Measurements from ENCODE around the gene ZBTB3. TPM values are rescaled to one million over a fixed set of nuclear protein-coding genes. Genes with fewer than 3 reads are reported as not detected.
"Not testable (repeated sequence)": the region's sequence is repeated elsewhere in the genome, so short reads cannot be mapped to it uniquely, and the experiment has no call there.

ZBTB3 gene
- total RNA-seq, 1 donor from 2014 or later = 6.1 TPM

- peaks cover 0 to 2% of the 10 kb centered on the region in 2 donors for H3K36me3 ChIP-seq
- no peaks in the 10 kb centered on the region for H3K9me3 ChIP-seq
- DNase-seq (ENCODE audit: extremely low spot score in 2 of 2) = peak in 1 of 2 donors; percentile 90
- peak overlapping the region; percentile 85 for H3K27ac ChIP-seq
- peak overlapping the region; percentile 55 to 62 for H3K4me3 ChIP-seq
- H3K4me1 ChIP-seq = peaks cover 45% of the 10 kb centered on the region
- peak; percentile 76 to 87 for TF ChIP-seq POLR2AphosphoS5 (IDR thresholded peaks at IDR 0.05; ENCODE audit: insufficient read depth in 1 of 2, low read depth in 1 of 2)
- TF ChIP-seq CTCF (IDR thresholded peaks at IDR 0.05) = no peak
- peak in 1 of 2 donors; percentile 25 for TF ChIP-seq POLR2A (IDR thresholded peaks at IDR 0.05)
- intact Hi-C loops (cut with DNase I) = loop anchor here (10.0 kb wide), 1 partner anchor 311 kb away; no protein-coding TSS in a partner anchor
- no peaks in the 10 kb centered on the region for H3K27me3 ChIP-seq
These were observed 47.8 kb downstream of the ZBTB3 start for GRCh38 chr11:62705880-62706849.

- intact Hi-C loops (cut with DNase I) = loop anchor here (10.0 kb wide), 1 partner anchor 311 kb away; no protein-coding TSS in a partner anchor
These were observed 48.5 kb downstream of the ZBTB3 start for GRCh38 chr11:62705413-62705812.

GRCh38 chr11:62703921-62704320 is 50.0 kb downstream of the ZBTB3 start:
- not testable (repeated sequence) for H3K4me3 ChIP-seq; H3K27me3 ChIP-seq; H3K9me3 ChIP-seq; DNase-seq (ENCODE audit: extremely low spot score in 2 of 2); H3K36me3 ChIP-seq; H3K27ac ChIP-seq
- intact Hi-C loops (cut with DNase I) = loop anchor here (10.0 kb wide), 1 partner anchor 309 kb away; no protein-coding TSS in a partner anchor
- H3K4me1 ChIP-seq = peaks cover 33% of the 10 kb centered on the region

More at GRCh38 chr11:62705413-62705812, 48.5 kb downstream of the ZBTB3 start:
- TF ChIP-seq CTCF (IDR thresholded peaks at IDR 0.05) (no peak), POLR2AphosphoS5 (IDR thresholded peaks at IDR 0.05; ENCODE audit: insufficient read depth in 1 of 2, low read depth in 1 of 2) (no peak), POLR2A (IDR thresholded peaks at IDR 0.05) (no peak)
- H3K4me3 ChIP-seq = peak overlapping the region; percentile 55 to 62
- H3K27ac ChIP-seq = peak overlapping the region; percentile 85
- peaks cover 42% of the 10 kb centered on the region for H3K4me1 ChIP-seq
- DNase-seq (ENCODE audit: extremely low spot score in 2 of 2) = no peak
- H3K27me3 ChIP-seq = no peaks in the 10 kb centered on the region
- no peaks in the 10 kb centered on the region for H3K36me3 ChIP-seq
- no peaks in the 10 kb centered on the region for H3K9me3 ChIP-seq

GRCh38 chr11:62702246-62702645 is 51.7 kb downstream of the ZBTB3 start:
- DNase-seq (ENCODE audit: extremely low spot score in 2 of 2) = no peak
- no peaks in the 10 kb centered on the region for H3K36me3 ChIP-seq
- no peak overlapping the region for H3K4me3 ChIP-seq
- peaks cover 22% of the 10 kb centered on the region for H3K4me1 ChIP-seq
- TF ChIP-seq POLR2AphosphoS5 (IDR thresholded peaks at IDR 0.05; ENCODE audit: insufficient read depth in 1 of 2, low read depth in 1 of 2) (no peak), CTCF (IDR thresholded peaks at IDR 0.05) (no peak), POLR2A (IDR thresholded peaks at IDR 0.05) (no peak)
- no peaks in the 10 kb centered on the region for H3K27me3 ChIP-seq
- intact Hi-C loops (cut with DNase I) = loop anchor here (10.0 kb wide), 1 partner anchor 307 kb away; no protein-coding TSS in a partner anchor
- H3K27ac ChIP-seq = no peak overlapping the region
- H3K9me3 ChIP-seq = no peaks in the 10 kb centered on the region

Small RNA genes lying within 50 kb of the gene (microRNA-seq; reads per million reads assigned to microRNA genes)
- gene MIR6514 (ENCODE audit: borderline number of aligned reads, borderline replicate concordance) (not detected), gene MIR6748 (ENCODE audit: borderline number of aligned reads, borderline replicate concordance) (not detected)

Small RNA genes lying within 50 kb of the gene (small RNA-seq; reads per million reads assigned to genes)
- gene MIR6514 = not detected

Other genes starting within 250 kb of the ZBTB3 start
- 828 TPM for gene AHNAK, start 207.4 kb downstream of the ZBTB3 start, total RNA-seq
- gene EEF1G, start 180.3 kb downstream of the ZBTB3 start, total RNA-seq = 1,183 TPM
- 12.0 TPM for gene TUT1, start 162.6 kb downstream of the ZBTB3 start, total RNA-seq
- 96.3 TPM for gene MTA2, start 152.3 kb downstream of the ZBTB3 start, total RNA-seq
- gene EML3, start 141.4 kb downstream of the ZBTB3 start, total RNA-seq = 69.0 TPM
- 6.1 TPM for gene ROM1, start 140.9 kb downstream of the ZBTB3 start, total RNA-seq
- 41.7 TPM for gene B3GAT3, start 132.2 kb downstream of the ZBTB3 start, total RNA-seq
- gene GANAB, start 107.5 kb downstream of the ZBTB3 start, total RNA-seq = 129 TPM
- gene INTS5, start 100.9 kb downstream of the ZBTB3 start, total RNA-seq = 16.2 TPM
- gene C11orf98, start 89.0 kb downstream of the ZBTB3 start, total RNA-seq = 44.2 TPM
- gene CSKMT, start 88.8 kb downstream of the ZBTB3 start, total RNA-seq = 28.7 TPM
- 6.9 TPM for gene UQCC3, start 82.5 kb downstream of the ZBTB3 start, total RNA-seq
- gene LBHD1, start 81.9 kb downstream of the ZBTB3 start, total RNA-seq = 6.9 TPM
- gene UBXN1, start 75.1 kb downstream of the ZBTB3 start, total RNA-seq = 216 TPM
- 45.2 TPM for gene LRRN4CL, start 64.6 kb downstream of the ZBTB3 start, total RNA-seq
- 74.9 TPM for gene BSCL2, start 46.7 kb downstream of the ZBTB3 start, total RNA-seq
- gene GNG3, start 46.5 kb downstream of the ZBTB3 start, total RNA-seq = 2.5 TPM
- 30.7 TPM for gene HNRNPUL2, start 26.7 kb downstream of the ZBTB3 start, total RNA-seq
- gene TTC9C, start 25.7 kb downstream of the ZBTB3 start, total RNA-seq = 18.7 TPM
- 52.8 TPM for gene POLR2G, start 7.4 kb upstream of the ZBTB3 start, total RNA-seq
- 24.8 TPM for gene TAF6L, start 17.2 kb upstream of the ZBTB3 start, total RNA-seq
- gene TMEM179B, start 33.2 kb upstream of the ZBTB3 start, total RNA-seq = 61.9 TPM
- 19.6 TPM for gene TMEM223, start 37.8 kb upstream of the ZBTB3 start, total RNA-seq
- 64.1 TPM for gene NXF1, start 51.3 kb upstream of the ZBTB3 start, total RNA-seq
- 35.6 TPM for gene STX5, start 77.9 kb upstream of the ZBTB3 start, total RNA-seq
- gene TEX54, start 78.7 kb upstream of the ZBTB3 start, total RNA-seq = not detected
- 51.8 TPM for gene WDR74, start 85.4 kb upstream of the ZBTB3 start, total RNA-seq
- 169 TPM for gene SLC3A2, start 126.7 kb upstream of the ZBTB3 start, total RNA-seq
- not detected for gene CHRM1, start 167.2 kb upstream of the ZBTB3 start, total RNA-seq
- not detected for gene SLC22A6, start 230.8 kb upstream of the ZBTB3 start, total RNA-seq